Measurements from ENCODE around the gene CABS1.

Gene CABS1

DNA sequence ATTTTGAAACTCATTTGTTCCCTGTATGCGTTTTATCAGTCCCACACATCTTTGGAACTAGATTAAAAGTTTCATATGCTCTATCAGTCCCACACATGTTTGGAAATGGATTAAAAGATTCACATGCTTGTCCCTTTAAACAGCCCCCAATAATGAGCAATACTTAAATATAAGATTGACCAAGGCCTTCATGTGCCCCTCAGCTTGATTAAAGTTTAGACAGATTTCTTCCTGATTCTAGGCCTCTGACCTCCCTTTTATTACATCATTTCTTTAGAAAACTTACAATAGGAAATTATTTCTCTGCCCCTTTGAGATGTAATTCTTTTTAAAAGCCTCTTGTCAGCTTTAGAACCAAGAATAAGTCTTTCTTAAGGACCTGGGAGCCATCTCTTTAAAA is 31.7 kb upstream of the CABS1 start:
- TF ChIP-seq, protein P1, sequence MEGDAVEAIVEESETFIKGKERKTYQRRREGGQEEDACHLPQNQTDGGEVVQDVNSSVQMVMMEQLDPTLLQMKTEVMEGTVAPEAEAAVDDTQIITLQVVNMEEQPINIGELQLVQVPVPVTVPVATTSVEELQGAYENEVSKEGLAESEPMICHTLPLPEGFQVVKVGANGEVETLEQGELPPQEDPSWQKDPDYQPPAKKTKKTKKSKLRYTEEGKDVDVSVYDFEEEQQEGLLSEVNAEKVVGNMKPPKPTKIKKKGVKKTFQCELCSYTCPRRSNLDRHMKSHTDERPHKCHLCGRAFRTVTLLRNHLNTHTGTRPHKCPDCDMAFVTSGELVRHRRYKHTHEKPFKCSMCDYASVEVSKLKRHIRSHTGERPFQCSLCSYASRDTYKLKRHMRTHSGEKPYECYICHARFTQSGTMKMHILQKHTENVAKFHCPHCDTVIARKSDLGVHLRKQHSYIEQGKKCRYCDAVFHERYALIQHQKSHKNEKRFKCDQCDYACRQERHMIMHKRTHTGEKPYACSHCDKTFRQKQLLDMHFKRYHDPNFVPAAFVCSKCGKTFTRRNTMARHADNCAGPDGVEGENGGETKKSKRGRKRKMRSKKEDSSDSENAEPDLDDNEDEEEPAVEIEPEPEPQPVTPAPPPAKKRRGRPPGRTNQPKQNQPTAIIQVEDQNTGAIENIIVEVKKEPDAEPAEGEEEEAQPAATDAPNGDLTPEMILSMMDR (IDR thresholded peaks at IDR 0.05; ENCODE audit: borderline replicate concordance, insufficient read depth, low read depth, low read length): no peak
- no peak overlapping the region for H3K4me3 ChIP-seq (ENCODE audit: low read depth, low read length)

DNA sequence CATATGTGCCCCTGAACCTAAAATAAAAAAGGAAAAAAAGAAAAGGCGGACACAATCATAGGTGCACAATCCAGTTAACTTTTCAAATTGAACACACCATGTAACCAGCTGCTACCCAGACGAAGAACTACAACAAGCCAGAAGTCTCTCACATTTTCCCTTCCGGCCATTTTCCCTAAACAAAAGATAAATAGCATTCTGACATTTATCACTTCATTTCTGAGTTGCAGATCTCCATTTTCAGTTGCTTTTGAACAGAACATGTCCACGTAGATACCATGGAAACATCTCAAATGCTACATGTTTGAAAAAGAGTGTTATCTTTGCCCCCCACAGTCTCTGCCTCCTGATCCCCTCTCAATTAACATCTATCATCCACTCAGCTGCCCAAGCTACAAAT is 29.2 kb upstream of the CABS1 start:
- TF ChIP-seq, protein P1 (IDR thresholded peaks at IDR 0.05; ENCODE audit: borderline replicate concordance, insufficient read depth, low read depth, low read length): no peak
- no peak overlapping the region for H3K4me3 ChIP-seq (ENCODE audit: low read depth, low read length)

DNA sequence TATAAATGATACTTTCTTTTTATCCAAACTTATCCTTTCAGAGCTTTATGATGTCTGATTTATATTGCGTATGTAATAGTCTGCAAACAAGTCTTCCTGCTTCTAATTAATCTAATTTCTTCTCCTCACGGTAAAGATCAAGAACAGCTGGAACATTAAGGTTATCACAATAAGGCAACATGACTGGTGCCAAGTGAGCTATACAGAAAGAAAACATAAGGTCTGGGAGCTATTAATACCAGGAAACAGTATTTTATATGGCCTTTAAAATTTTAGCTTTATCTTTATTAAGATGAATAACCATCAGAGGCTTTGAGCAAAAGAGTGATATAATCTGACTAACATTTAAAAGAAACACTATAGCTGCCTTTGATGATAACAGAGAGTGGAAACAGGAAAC is 28.7 kb upstream of the CABS1 start:
- no peak overlapping the region for H3K4me3 ChIP-seq (ENCODE audit: low read depth, low read length)
- TF ChIP-seq, protein P1 (IDR thresholded peaks at IDR 0.05; ENCODE audit: borderline replicate concordance, insufficient read depth, low read depth, low read length): no peak

DNA sequence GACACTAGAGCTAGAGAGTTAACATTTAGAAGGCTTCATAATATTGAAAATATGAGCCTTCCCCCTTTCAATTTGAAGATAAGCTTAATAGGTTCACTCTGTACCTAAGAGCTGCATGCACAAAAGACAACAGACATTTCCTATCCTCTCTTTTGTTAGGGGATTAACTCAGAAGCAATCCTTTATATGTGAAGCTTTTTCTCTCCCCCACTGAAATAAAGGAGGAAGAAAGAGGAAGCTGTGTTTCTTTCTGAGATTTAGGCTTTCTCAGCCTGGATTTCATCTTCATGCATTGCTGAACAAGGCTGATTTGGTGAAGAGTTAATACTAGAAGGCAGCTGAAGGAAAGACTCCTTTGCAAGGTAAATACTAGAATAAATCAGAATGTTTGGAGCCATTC is 21.0 kb upstream of the CABS1 start:
- TF ChIP-seq, protein P1 (IDR thresholded peaks at IDR 0.05; ENCODE audit: borderline replicate concordance, insufficient read depth, low read depth, low read length): no peak
- no peak overlapping the region for H3K4me3 ChIP-seq (ENCODE audit: low read depth, low read length)

DNA sequence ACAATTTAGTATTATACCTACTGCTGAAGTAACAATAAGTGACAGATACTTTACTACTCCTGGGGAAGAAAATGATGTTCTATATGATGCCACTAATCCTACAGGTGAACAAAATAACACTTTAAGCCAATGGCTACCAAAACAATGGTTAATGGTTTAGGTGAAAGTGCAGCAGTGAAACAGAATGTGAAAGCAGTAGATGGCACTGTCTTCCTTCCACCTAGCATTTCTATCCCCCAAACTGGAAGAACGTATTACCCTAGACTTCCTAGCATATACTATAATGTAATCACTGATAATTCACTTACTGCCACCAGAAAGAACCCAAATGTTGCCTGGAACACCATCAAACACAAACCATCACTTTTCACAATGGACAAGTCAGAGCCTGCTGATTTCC is 18.9 kb upstream of the CABS1 start:
- H3K4me3 ChIP-seq (ENCODE audit: low read depth, low read length): no peak overlapping the region
- TF ChIP-seq, protein P1 (IDR thresholded peaks at IDR 0.05; ENCODE audit: borderline replicate concordance, insufficient read depth, low read depth, low read length): peak; percentile 4; the same call in 1 of the 2 replicates

DNA sequence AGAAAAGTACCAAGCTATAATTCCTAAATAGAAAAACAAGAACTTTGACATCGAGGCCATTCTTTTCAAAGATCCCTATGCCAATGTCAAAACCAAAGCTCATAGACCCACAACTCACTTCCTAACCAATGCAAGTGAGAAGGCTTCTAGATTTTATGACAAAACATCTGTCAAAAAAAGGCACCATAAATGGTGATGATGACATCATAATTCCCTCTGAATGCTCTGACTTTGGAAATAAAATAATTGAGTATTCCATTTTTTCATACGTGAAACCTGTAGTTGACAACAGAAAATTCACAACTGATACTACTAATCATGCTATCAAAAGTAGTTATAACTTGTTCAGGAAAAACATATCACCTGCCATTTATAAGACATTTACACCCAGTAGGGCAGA is 8.7 kb upstream of the CABS1 start:
- H3K4me3 ChIP-seq (ENCODE audit: low read depth, low read length): no peak overlapping the region
- TF ChIP-seq, protein P1 (IDR thresholded peaks at IDR 0.05; ENCODE audit: borderline replicate concordance, insufficient read depth, low read depth, low read length): no peak

DNA sequence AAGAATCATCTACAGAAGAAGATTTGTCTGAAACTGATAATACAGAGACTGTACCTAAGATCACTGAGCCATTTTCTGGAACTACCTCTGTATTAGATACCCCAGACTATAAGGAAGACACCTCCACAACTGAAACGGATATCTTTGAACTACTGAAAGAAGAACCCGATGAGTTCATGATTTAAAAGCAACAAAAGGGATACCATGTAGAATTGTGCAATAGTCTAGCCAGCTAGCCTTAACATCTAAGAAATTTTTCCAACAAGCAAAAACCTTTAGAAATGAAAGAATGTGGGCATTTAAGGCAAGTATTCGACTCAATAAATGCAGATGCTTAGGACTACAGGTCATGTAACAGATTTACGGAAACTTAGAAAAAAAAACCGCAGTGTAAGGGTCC is 1.3 kb downstream of the CABS1 start:
- TF ChIP-seq, protein P1 (IDR thresholded peaks at IDR 0.05; ENCODE audit: borderline replicate concordance, insufficient read depth, low read depth, low read length): no peak
- no peak overlapping the region for H3K4me3 ChIP-seq (ENCODE audit: low read depth, low read length)
